HG02938 (cell line): ENCODE data around the gene THAP7.

Experiments used
- ATAC-seq: cut with Tn5 transposase; IDR thresholded peaks from one replicate; pipeline ENCODE4 v1.9.1; 2021; ENCODE audit warnings: mild to moderate bottlenecking, moderate library complexity; ENCODE audit not compliant: unreplicated experiment

The THAP7 gene

GRCh38 chr22:20994128-20994901 is 7.6 kb downstream of the THAP7 start:
- no peak for ATAC-seq

- no peak for ATAC-seq
Observed at GRCh38 chr22:20993304-20994127, 8.4 kb downstream of the THAP7 start.

- no peak for ATAC-seq
Observed at GRCh38 chr22:20992456-20993303, 9.2 kb downstream of the THAP7 start.

- ATAC-seq = no peak
Observed at GRCh38 chr22:20992056-20992442, 9.9 kb downstream of the THAP7 start.

GRCh38 chr22:20991252-20992055 is 10.5 kb downstream of the THAP7 start:
- ATAC-seq = no peak

- ATAC-seq = no peak
Observed at GRCh38 chr22:20990184-20991180, 11.4 kb downstream of the THAP7 start.

- no peak for ATAC-seq
Observed at GRCh38 chr22:20989323-20990138, 12.4 kb downstream of the THAP7 start.

GRCh38 chr22:20988573-20989322 is 13.2 kb downstream of the THAP7 start:
- no peak for ATAC-seq

- no peak for ATAC-seq
Observed at GRCh38 chr22:20987375-20987774, 14.5 kb downstream of the THAP7 start.

GRCh38 chr22:20986365-20986764 is 15.6 kb downstream of the THAP7 start:
- no peak for ATAC-seq

GRCh38 chr22:20985720-20986119 is 16.2 kb downstream of the THAP7 start:
- no peak for ATAC-seq

GRCh38 chr22:20983081-20983771 is 18.7 kb downstream of the THAP7 start:
- ATAC-seq = no peak

- peak; percentile 11 for ATAC-seq
Observed at GRCh38 chr22:20982563-20982882, 19.4 kb downstream of the THAP7 start.

GRCh38 chr22:20981787-20982562 is 19.9 kb downstream of the THAP7 start, which contains the start of gene LZTR1:
TSS of gene LZTR1 (plus strand) at chr22:20982297. CDS start at chr22:20982372, 75 bp downstream.
- ATAC-seq = peak; percentile 74

GRCh38 chr22:20980938-20981722 is 20.8 kb downstream of the THAP7 start:
- ATAC-seq = no peak

- no peak for ATAC-seq
Observed at GRCh38 chr22:20980523-20980922, 21.4 kb downstream of the THAP7 start.
